SK-N-MC (cell line): Measurements from ENCODE around the gene ASH1L.

Experiments
- EZH2 ChIP-seq: fragments of 200-600 bp; sonication (generic); IDR thresholded peaks from one replicate; pipeline ENCODE4 v1.6.1; 2017; ENCODE audit warnings: antibody characterized with exemption
- FOXP2 ChIP-seq: optimal IDR thresholded peaks from 2 replicates; pipeline ENCODE3; 2011; ENCODE audit warnings: mild to moderate bottlenecking, moderate library complexity; ENCODE audit not compliant: insufficient read depth; ENCODE audit errors: extremely low read length, control extremely low read depth
- POLR2AphosphoS5 ChIP-seq: IDR thresholded peaks from 2 replicates; pipeline ENCODE4 v1.6.1; 2012; ENCODE audit warnings: mild to moderate bottlenecking, low read depth, low read length, borderline replicate concordance

DNA sequence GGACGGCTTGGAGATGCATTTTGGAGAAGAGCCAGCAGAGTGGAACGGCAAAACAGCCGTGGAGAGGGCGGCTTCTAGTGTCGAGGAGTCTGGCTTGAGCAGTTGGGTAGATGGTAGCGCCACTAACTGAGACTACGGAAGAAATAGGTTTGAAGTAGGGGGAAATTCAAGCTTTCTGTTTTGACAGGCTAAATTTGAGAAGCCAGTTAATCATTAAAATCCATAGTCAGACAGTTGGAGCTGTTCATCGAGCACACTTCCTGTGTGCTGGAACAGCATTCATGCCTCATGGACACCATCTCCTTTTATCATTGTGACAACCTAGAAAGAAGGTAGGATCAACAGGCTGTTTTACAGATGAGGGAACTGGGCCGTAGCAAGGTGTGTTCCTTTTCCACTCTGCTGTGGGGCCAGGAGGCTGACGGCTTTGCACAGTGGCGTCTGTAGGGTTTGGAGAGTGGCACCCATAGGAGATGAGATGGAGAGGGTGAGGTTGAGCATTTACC lies 258.0 kb downstream of the ASH1L start:
- no peak for TF ChIP-seq POLR2AphosphoS5
- TF ChIP-seq EZH2 = no peak
- no peak for TF ChIP-seq FOXP2
